Neuronal stem cell (in vitro differentiated cells): Measurements from ENCODE around the gene BORCS8.
"Not testable (repeated sequence)": the region's sequence is repeated elsewhere in the genome, so short reads cannot be mapped to it uniquely, and the experiment has no call there.

Experiments
- DNase-seq: peaks from one replicate; pipeline ENCODE4 v3.0.0-alpha.2; 2013; ENCODE audit warnings: low spot score
- H2AFZ ChIP-seq: one replicate; pipeline ENCODE4 v1.6.1; 2013; ENCODE audit warnings: mild to moderate bottlenecking, low read length, inconsistent platforms
- H2AK5ac ChIP-seq: 2 replicates; pipeline ENCODE4 v1.6.1; 2013; ENCODE audit warnings: low read depth, mild to moderate bottlenecking, inconsistent platforms, low read length, moderate library complexity, mixed read lengths
- H2BK120ac ChIP-seq: 2 replicates; pipeline ENCODE4 v1.6.1; 2013; ENCODE audit warnings: low read depth, mild to moderate bottlenecking, inconsistent platforms, low read length, moderate library complexity, mixed read lengths
- H2BK12ac ChIP-seq: one replicate; pipeline ENCODE4 v1.6.1; 2013; ENCODE audit warnings: low read length, inconsistent platforms
- H2BK15ac ChIP-seq: 2 replicates; pipeline ENCODE4 v1.6.1; 2013; ENCODE audit warnings: mild to moderate bottlenecking, low read length, inconsistent platforms, mixed read lengths
- H2BK5ac ChIP-seq: one replicate; pipeline ENCODE4 v1.6.1; 2013; ENCODE audit warnings: inconsistent platforms, mild to moderate bottlenecking, low read length, moderate library complexity
- H3K14ac ChIP-seq: one replicate; pipeline ENCODE4 v1.6.1; 2013; ENCODE audit warnings: low read length, inconsistent platforms
- H3K18ac ChIP-seq: 2 replicates; pipeline ENCODE4 v1.6.1; 2013; ENCODE audit warnings: low read length, inconsistent platforms
- H3K23ac ChIP-seq: 2 replicates; pipeline ENCODE4 v1.6.1; 2013; ENCODE audit warnings: low read depth, mild to moderate bottlenecking, mixed read lengths, low read length, inconsistent platforms; ENCODE audit not compliant: poor library complexity
- H3K27ac ChIP-seq: replicated peaks from 3 replicates; pipeline ENCODE4 v1.5.1; 2013; ENCODE audit warnings: low read length, inconsistent platforms
- H3K27me3 ChIP-seq, 3 experiments: 2 replicates each; pipeline ENCODE4 v1.6.1; 2013; ENCODE audit warnings: low read length in 3 of 3, mild to moderate bottlenecking in 2 of 3, inconsistent platforms in 1 of 3, low read depth in 1 of 3, mixed read lengths in 1 of 3, moderate library complexity in 1 of 3; ENCODE audit not compliant: control insufficient read depth in 3 of 3, insufficient read depth in 3 of 3
- H3K36me3 ChIP-seq, 2 donors: replicated peaks in 1 of 2; 2 replicates each; pipeline ENCODE4 v1.6.1; 2013; ENCODE audit warnings: low read length in 2 of 2; ENCODE audit not compliant: control insufficient read depth in 2 of 2, insufficient read depth in 2 of 2
- H3K4ac ChIP-seq: 2 replicates; pipeline ENCODE4 v1.6.1; 2013; ENCODE audit warnings: inconsistent platforms, mild to moderate bottlenecking, low read length, moderate library complexity
- H3K4me1 ChIP-seq, 2 donors: 1 replicate in 1 of 2; 2 replicates in 1 of 2; pipeline ENCODE4 v1.6.1; 2013; ENCODE audit warnings: low read length in 2 of 2, low read depth in 1 of 2; ENCODE audit not compliant: control insufficient read depth in 2 of 2, insufficient read depth in 1 of 2
- H3K4me2 ChIP-seq: one replicate; pipeline ENCODE4 v1.6.1; 2013; ENCODE audit warnings: mild to moderate bottlenecking, low read length, inconsistent platforms; ENCODE audit not compliant: insufficient read depth, poor library complexity, severe bottlenecking
- H3K4me3 ChIP-seq, 2 donors: 2 replicates each; pipeline ENCODE4 v1.5.1; 2013; ENCODE audit warnings: low read length in 2 of 2, mild to moderate bottlenecking in 2 of 2, inconsistent platforms in 1 of 2, moderate library complexity in 1 of 2
- H3K79me1 ChIP-seq: one replicate; pipeline ENCODE4 v1.6.1; 2013; ENCODE audit warnings: low read depth, mild to moderate bottlenecking, inconsistent platforms, low read length, moderate library complexity
- H3K9ac ChIP-seq: one replicate; pipeline ENCODE4 v1.6.1; 2013; ENCODE audit warnings: mild to moderate bottlenecking, low read depth, low read length, inconsistent platforms; ENCODE audit not compliant: poor library complexity
- H3K9me3 ChIP-seq, 2 donors: replicated peaks in 1 of 2; 2 replicates each; pipeline versions ENCODE3 to v1.6.1; 2013; ENCODE audit warnings: low read length in 2 of 2, mild to moderate bottlenecking in 2 of 2, inconsistent platforms in 1 of 2, low read depth in 1 of 2, mixed read lengths in 1 of 2, moderate library complexity in 1 of 2; ENCODE audit not compliant: control insufficient read depth in 2 of 2, insufficient read depth in 1 of 2
- H4K8ac ChIP-seq: one replicate; pipeline ENCODE4 v1.6.1; 2013; ENCODE audit warnings: low read depth, mild to moderate bottlenecking, inconsistent platforms, low read length, moderate library complexity
- H4K91ac ChIP-seq: one replicate; pipeline ENCODE4 v1.6.1; 2013; ENCODE audit warnings: low read length, low read depth, mild to moderate bottlenecking, inconsistent platforms; ENCODE audit not compliant: poor library complexity
- WGBS, 2 donors: extraction: QIAGEN DNeasy Blood & Tissue Kit; methylation state at CpG; one replicate each; pipeline ENCODE4 v1.1.7; 2013; ENCODE audit warnings: missing lambda C conversion rate in 2 of 2, mixed read lengths in 1 of 2; ENCODE audit not compliant: insufficient read length in 2 of 2, insufficient replicate concordance in 1 of 2; ENCODE audit errors: extremely low coverage in 2 of 2; 5-methylcytosine and 5-hydroxymethylcytosine counted together

BORCS8 gene

DNA sequence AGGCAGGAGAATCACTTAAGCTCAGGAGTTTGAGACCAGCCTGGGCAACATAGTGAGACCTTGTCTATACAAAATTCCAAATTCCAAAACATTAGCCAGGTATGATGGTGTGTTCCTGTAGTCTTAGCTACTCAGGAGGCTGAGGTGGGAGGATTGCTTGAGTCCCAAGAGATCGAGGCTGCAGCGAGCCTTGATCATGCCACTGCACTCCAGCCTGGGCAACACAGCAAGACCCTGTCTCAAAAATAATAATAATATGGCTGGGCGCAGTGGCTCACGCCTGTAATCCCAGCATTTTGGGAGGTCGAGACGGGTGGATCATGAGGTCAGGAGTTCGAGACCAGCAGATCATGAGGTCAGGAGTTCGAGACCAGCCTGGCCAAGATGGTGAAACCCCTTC, 29.0 kb upstream of the BORCS8 start:
- not testable (repeated sequence) for H4K8ac ChIP-seq, H3K9me3 ChIP-seq, H2BK120ac ChIP-seq, H3K23ac ChIP-seq, H3K14ac ChIP-seq, H2BK12ac ChIP-seq, H2AK5ac ChIP-seq, H3K4me2 ChIP-seq, H3K4me3 ChIP-seq, H3K4ac ChIP-seq, H2BK15ac ChIP-seq, H2AFZ ChIP-seq, H2BK5ac ChIP-seq, H3K4me1 ChIP-seq, H3K18ac ChIP-seq, H3K27ac ChIP-seq, H4K91ac ChIP-seq, DNase-seq, H3K9ac ChIP-seq, H3K79me1 ChIP-seq
- H3K27me3 ChIP-seq: peaks cover 0 to 16% (median 0%) of the 10 kb centered on the region in 3 experiments
- H3K36me3 ChIP-seq: peaks cover 0 to 58% of the 10 kb centered on the region in 2 donors
- no CpG with 5 or more reads among the region's 8 CpGs for WGBS, 2 donors

DNA sequence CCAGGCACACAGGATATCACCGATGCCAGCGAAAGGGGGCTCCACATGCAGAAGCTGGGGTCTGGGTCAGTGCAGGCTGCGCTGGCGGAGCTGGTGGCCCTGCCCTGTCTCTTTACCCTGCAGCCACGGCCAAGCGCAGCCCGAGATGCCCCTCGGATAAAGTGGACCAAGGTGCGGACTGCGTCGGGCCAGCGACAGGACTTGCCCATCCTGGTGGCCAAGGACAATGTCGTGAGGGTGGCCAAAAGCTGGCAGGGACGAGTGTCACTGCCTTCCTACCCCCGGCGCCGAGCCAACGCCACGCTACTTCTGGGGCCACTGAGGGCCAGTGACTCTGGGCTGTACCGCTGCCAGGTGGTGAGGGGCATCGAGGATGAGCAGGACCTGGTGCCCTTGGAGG, 27.0 kb upstream of the BORCS8 start:
- no peak for DNase-seq
- WGBS, 2 donors: no CpG with 5 or more reads among the region's 21 CpGs
- Histone ChIP-seq H3K23ac (peak overlapping the region; percentile 89), H2BK15ac (no peak overlapping the region), H3K9me3 (peaks cover 0 to 4% of the 10 kb centered on the region in 2 donors), H3K27me3 (peaks cover 0 to 9% (median 0%) of the 10 kb centered on the region in 3 experiments), H2BK120ac (no peak overlapping the region), H3K4me3 (peak overlapping the region in 1 of 2 donors; percentile 4), H2BK12ac (no peak overlapping the region), H3K79me1 (no peaks in the 10 kb centered on the region), H3K27ac (no peak overlapping the region), H4K8ac (no peak overlapping the region), H2AK5ac (peak overlapping the region; percentile 10), H3K4me1 (peaks cover 2 to 6% of the 10 kb centered on the region in 2 donors), H3K4ac (no peak overlapping the region), H2AFZ (no peak overlapping the region), H3K36me3 (peaks cover 0 to 46% of the 10 kb centered on the region in 2 donors), H3K18ac (no peak overlapping the region), H3K4me2 (no peak overlapping the region), H3K9ac (no peak overlapping the region), H3K14ac (no peak overlapping the region), H2BK5ac (no peak overlapping the region), H4K91ac (no peak overlapping the region)

DNA sequence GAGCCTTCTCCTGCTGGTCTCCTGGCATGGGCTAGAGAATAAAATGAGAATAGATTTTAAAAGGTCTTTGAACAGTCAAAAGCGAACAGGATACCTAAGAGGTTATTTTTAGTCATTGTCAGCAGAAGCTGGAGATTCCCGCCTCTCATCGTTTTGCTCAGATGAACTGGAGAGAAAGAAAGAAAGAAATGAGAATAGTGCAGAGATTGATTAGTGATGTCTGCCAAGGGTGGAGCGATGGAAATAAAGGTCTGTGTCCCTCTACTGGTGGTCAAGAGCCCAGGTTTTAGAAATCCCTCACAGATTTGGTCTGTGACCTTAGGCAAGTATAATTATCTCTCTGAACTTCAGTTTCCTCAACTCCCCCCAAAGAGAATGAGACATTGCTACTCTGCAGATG, 25.1 kb upstream of the BORCS8 start:
- no peak overlapping the region for H3K23ac ChIP-seq
- no peak overlapping the region for H4K8ac ChIP-seq
- H3K9me3 ChIP-seq: peaks cover 0 to 2% of the 10 kb centered on the region in 2 donors
- no peak for DNase-seq
- H2BK120ac ChIP-seq: no peak overlapping the region
- no peak overlapping the region for H2BK15ac ChIP-seq
- no peak overlapping the region for H3K4me3 ChIP-seq
- WGBS, 2 donors: no CpG with 5 or more reads among the region's 4 CpGs
- no peaks in the 10 kb centered on the region for H3K79me1 ChIP-seq
- peaks cover 0 to 33% of the 10 kb centered on the region in 2 donors for H3K36me3 ChIP-seq
- no peak overlapping the region for H3K4me2 ChIP-seq
- peaks cover 0 to 23% (median 0%) of the 10 kb centered on the region in 3 experiments for H3K27me3 ChIP-seq
- H3K4ac ChIP-seq: no peak overlapping the region
- H2AFZ ChIP-seq: no peak overlapping the region
- H3K27ac ChIP-seq: no peak overlapping the region
- no peak overlapping the region for H3K18ac ChIP-seq
- no peak overlapping the region for H2BK12ac ChIP-seq
- no peak overlapping the region for H2AK5ac ChIP-seq
- H2BK5ac ChIP-seq: no peak overlapping the region
- no peak overlapping the region for H3K9ac ChIP-seq
- peaks cover 7 to 23% of the 10 kb centered on the region in 2 donors for H3K4me1 ChIP-seq
- H4K91ac ChIP-seq: no peak overlapping the region
- H3K14ac ChIP-seq: no peak overlapping the region

DNA sequence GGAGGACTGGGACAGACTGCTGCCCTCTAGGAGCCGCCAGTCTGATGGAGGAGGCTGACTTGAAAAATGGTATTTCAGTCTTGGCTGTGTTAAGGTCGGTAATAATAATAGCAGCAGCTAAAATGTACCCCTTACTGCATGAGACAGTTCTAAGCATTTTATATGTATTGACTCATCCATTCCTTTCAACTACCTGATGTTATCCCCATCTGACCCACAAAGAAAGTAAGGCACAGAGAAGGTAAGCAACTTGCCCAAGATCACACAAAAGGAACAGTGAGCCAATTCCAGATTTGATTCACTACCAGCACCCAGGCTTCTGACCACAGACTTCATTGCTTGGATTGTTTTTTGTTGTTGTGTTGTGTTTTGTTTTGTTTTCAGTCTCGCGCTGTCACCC, 23.8 kb upstream of the BORCS8 start:
- no peak overlapping the region for H2BK12ac ChIP-seq
- no peak overlapping the region for H3K18ac ChIP-seq
- peaks cover 0 to 6% of the 10 kb centered on the region in 2 donors for H3K9me3 ChIP-seq
- no peak overlapping the region for H4K91ac ChIP-seq
- WGBS, 2 donors: no CpG with 5 or more reads among the region's 4 CpGs
- H3K23ac ChIP-seq: no peak overlapping the region
- no peak overlapping the region for H3K4me3 ChIP-seq
- no peak overlapping the region for H2AK5ac ChIP-seq
- H2BK120ac ChIP-seq: no peak overlapping the region
- no peak overlapping the region for H3K14ac ChIP-seq
- no peak overlapping the region for H2AFZ ChIP-seq
- no peak overlapping the region for H3K27ac ChIP-seq
- no peak for DNase-seq
- no peak overlapping the region for H4K8ac ChIP-seq
- H3K79me1 ChIP-seq: no peaks in the 10 kb centered on the region
- H3K4ac ChIP-seq: no peak overlapping the region
- peaks cover 0 to 23% of the 10 kb centered on the region in 2 donors for H3K36me3 ChIP-seq
- no peak overlapping the region for H3K9ac ChIP-seq
- H3K4me2 ChIP-seq: no peak overlapping the region
- H3K4me1 ChIP-seq: peaks cover 10 to 23% of the 10 kb centered on the region in 2 donors
- H2BK15ac ChIP-seq: no peak overlapping the region
- peaks cover 0 to 30% (median 0%) of the 10 kb centered on the region in 3 experiments for H3K27me3 ChIP-seq
- H2BK5ac ChIP-seq: no peak overlapping the region
